Kidney (tissue), 14 donors: ENCODE data around the gene KIF16B. TPM values are rescaled to one million over a fixed set of nuclear protein-coding genes. Genes with fewer than 3 reads are reported as not detected.
"Not testable (repeated sequence)": the region's sequence is repeated elsewhere in the genome, so short reads cannot be mapped to it uniquely, and the experiment has no call there.

ENCODE experiments used
- DNase-seq, 5 donors: peaks; one replicate each; pipeline ENCODE4 v3.0.0-alpha.2; 2013 to 2020
- FAIRE-seq: peaks from 2 replicates; lab custom pipeline; 2012; peaks lifted over from hg19 to GRCh38; lab: Jason Lieb, UNC
- H3K27ac ChIP-seq, 2 donors: one replicate each; pipeline ENCODE4 v1.7.0; 2013; ENCODE audit warnings: low read depth in 2 of 2, low read length in 2 of 2, inconsistent platforms in 1 of 2
- H3K27me3 ChIP-seq: one replicate; pipeline ENCODE4 v1.7.1; 2013; ENCODE audit warnings: low read length, inconsistent platforms; ENCODE audit not compliant: control insufficient read depth, insufficient read depth
- H3K36me3 ChIP-seq, 3 donors: one replicate each; pipeline versions ENCODE4 v1.7.0 to v1.7.1; 2013; ENCODE audit warnings: low read length in 3 of 3, control low read depth in 1 of 3, inconsistent platforms in 1 of 3; ENCODE audit not compliant: insufficient read depth in 3 of 3, control insufficient read depth in 2 of 3
- H3K4me1 ChIP-seq, 3 donors: one replicate each; pipeline versions ENCODE4 v1.7.0 to v1.7.1; 2013; ENCODE audit warnings: low read length in 3 of 3, inconsistent platforms in 1 of 3, low read depth in 1 of 3; ENCODE audit not compliant: control insufficient read depth in 2 of 3, insufficient read depth in 2 of 3
- H3K4me3 ChIP-seq, 3 donors: one replicate each; pipeline versions ENCODE4 v1.7.0 to v1.8.1; 2013; ENCODE audit warnings: low read length in 3 of 3, control low read depth in 1 of 3, inconsistent platforms in 1 of 3
- H3K9ac ChIP-seq, 3 donors: one replicate each; pipeline versions ENCODE4 v1.7.0 to v1.7.1; 2013; ENCODE audit warnings: low read length in 3 of 3, control low read depth in 1 of 3, inconsistent platforms in 1 of 3
- H3K9me3 ChIP-seq, 3 donors: one replicate each; pipeline versions ENCODE4 v1.7.0 to v1.7.1; 2013; ENCODE audit warnings: low read length in 3 of 3, control low read depth in 1 of 3, inconsistent platforms in 1 of 3; ENCODE audit not compliant: control insufficient read depth in 2 of 3, insufficient read depth in 1 of 3
- intact Hi-C: fragments of 100-400 bp; cut with DNase I; formaldehyde crosslinking; loops from one replicate; pipeline ENCODE4 v1.11.1; 2022
- polyA plus RNA-seq: library from polyadenylated mRNA; stranded (reverse); fragments of 350-450 nt; fragmentation: Illumina TruSeq; extraction: RNeasy Lipid Tissue Mini Kit (QIAGEN cat#74804); gene quantifications from one replicate; pipeline ENCODE4 v1.2.3, GENCODE V29; 2014; ENCODE audit warnings: low read depth, low replicate concordance; ENCODE audit not compliant: insufficient read depth
- total RNA-seq: library from RNA; stranded (reverse); fragmentation: NEBNext Ultra II Directional; extraction: Animal tissue kit (Norgen Biotek cat#: 25700); gene quantifications from one replicate; pipeline ENCODE4 v1.2.1, GENCODE V29; 2021
- TF ChIP-seq, protein P1 (sequence below): IDR thresholded peaks from 3 replicates; pipeline ENCODE4 v1.5.1; 2012; ENCODE audit warnings: mild to moderate bottlenecking, moderate library complexity, borderline replicate concordance; ENCODE audit not compliant: insufficient read depth; ENCODE audit errors: extremely low read depth
- donor health status: control.
- donor health status: control.
- donor health status: control.
- donor health status: control.
- donor health status: control.
- donor health status: DM: yes; HTN: yes; CAD: no.
- donor health status: Normal renal cell carcinoma (clear cell type).

The KIF16B gene
- total and polyA plus RNA-seq, 2 donors from 2014 or later = 15.0 to 19.7 TPM

DNA sequence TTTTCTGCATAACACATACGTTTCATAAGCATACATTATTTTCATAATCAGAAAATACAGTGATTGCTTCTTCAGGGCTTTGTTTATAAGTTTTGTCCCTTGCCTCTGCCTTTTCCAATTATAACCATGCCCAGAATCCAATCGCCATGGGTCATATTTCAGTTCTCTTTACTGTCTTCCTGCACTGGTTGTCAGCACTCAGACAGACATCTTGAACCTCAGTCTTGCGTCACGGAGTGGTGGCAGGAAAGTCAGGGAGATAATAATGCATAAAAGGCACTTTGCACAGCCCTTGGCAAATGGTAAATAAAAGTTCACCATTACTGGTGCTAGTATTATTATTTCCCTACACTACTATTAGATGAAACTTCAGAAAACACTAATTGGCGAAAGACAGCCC lies 7.2 kb downstream of the KIF16B start:
- FAIRE-seq (no peak), DNase-seq (no peak)
- H3K4me3 ChIP-seq = no peak overlapping the region
- H3K9ac ChIP-seq = no peak overlapping the region
- H3K27ac ChIP-seq = no peak overlapping the region
- peaks cover 3 to 22% (median 11%) of the 10 kb centered on the region in 3 donors for H3K4me1 ChIP-seq
- H3K27me3 ChIP-seq = no peaks in the 10 kb centered on the region
- H3K36me3 ChIP-seq = no peaks in the 10 kb centered on the region
- TF ChIP-seq, protein P1, sequence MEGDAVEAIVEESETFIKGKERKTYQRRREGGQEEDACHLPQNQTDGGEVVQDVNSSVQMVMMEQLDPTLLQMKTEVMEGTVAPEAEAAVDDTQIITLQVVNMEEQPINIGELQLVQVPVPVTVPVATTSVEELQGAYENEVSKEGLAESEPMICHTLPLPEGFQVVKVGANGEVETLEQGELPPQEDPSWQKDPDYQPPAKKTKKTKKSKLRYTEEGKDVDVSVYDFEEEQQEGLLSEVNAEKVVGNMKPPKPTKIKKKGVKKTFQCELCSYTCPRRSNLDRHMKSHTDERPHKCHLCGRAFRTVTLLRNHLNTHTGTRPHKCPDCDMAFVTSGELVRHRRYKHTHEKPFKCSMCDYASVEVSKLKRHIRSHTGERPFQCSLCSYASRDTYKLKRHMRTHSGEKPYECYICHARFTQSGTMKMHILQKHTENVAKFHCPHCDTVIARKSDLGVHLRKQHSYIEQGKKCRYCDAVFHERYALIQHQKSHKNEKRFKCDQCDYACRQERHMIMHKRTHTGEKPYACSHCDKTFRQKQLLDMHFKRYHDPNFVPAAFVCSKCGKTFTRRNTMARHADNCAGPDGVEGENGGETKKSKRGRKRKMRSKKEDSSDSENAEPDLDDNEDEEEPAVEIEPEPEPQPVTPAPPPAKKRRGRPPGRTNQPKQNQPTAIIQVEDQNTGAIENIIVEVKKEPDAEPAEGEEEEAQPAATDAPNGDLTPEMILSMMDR = no peak
- H3K9me3 ChIP-seq = no peaks in the 10 kb centered on the region
- intact Hi-C loops = no loop called here

DNA sequence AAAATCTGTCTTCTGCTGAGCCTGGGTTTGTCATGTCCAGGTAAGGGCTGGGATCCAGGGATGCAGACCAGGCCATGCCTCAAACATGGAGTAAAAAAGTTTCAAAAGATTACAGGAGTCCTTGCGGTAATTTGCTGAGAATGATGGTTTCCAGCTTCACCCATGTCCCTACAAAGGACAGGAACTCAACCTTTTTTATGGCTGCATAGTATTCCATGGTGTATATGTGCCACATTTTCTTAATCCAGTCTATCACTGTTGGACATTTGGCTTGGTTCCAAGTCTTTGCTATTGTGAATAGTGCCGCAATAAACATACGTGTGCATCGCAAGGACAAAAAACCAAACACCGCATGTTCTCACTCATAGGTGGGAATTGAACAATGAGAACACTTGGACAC lies 9.2 kb downstream of the KIF16B start:
- H3K9ac ChIP-seq, FAIRE-seq, intact Hi-C loops, H3K27me3 ChIP-seq, DNase-seq, H3K9me3 ChIP-seq, H3K36me3 ChIP-seq, H3K4me3 ChIP-seq: not testable (repeated sequence)
- Histone ChIP-seq H3K4me1 (peaks cover 3 to 18% (median 10%) of the 10 kb centered on the region in 3 donors), H3K27ac (peak overlapping the region; percentile 20 to 61)

DNA sequence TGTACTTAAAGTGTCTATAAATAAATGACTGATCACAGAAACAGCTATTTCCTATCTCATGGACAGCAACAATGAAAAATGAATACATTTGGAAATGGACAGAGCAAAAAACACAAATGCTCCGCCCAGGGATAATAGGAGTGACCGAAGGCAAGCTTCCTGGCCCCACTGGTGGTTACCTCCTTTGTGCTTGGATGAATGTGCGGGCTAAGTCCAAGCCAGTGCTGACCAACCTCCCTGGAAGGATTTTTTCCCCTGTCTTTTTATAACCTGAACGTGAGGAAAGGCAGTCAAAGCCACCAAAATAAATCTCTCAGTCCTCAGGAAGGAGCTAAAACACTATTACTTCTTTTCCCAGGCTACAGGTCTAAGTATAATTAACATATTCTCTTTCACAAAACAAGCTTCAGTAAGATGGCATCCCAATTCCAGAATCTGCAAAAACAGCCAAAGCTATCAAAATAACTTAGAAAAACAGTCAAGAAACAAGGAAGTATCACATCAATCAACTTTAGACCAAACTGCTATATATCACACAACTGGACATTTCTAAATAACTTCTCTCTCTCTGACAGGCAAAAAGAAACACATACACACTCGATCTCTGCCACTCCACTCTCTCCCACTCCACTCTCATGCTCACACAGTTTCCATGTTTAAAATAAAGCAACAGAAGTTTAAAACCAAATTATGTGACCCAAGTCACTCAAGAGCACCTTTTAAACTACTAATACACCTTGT lies 10.0 kb downstream of the KIF16B start:
- Histone ChIP-seq H3K9me3 (no peaks in the 10 kb centered on the region), H3K4me1 (peaks cover 3 to 11% (median 6%) of the 10 kb centered on the region in 3 donors), H3K4me3 (peak overlapping the region in 2 of 3 donors; percentile 18 to 20), H3K27ac (peak overlapping the region; percentile 26 to 61), H3K27me3 (no peaks in the 10 kb centered on the region), H3K9ac (no peak overlapping the region), H3K36me3 (no peaks in the 10 kb centered on the region)
- TF ChIP-seq, protein P1 = no peak
- FAIRE-seq = no peak
- intact Hi-C loops = no loop called here
- DNase-seq = peak in 2 of 5 donors; percentile 37 to 58

DNA sequence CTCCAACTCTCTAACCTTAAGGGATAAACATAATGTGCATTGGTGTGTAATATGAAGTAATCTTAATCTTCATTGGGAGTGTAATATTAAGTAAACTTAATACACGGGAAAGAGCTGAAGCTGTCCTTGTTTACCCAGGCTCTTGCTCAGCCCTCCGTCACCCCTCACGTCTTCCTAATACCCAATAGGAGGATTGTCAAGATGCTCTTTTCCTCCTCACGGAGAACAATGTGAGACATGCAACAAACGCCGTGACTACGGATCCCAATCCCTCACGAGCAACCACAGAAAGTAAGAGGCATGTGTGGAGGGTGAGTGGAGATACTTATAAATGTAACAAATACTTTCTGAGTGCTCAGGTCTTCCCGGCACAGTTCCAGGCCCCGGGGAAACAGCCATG lies 11.0 kb downstream of the KIF16B start:
- TF ChIP-seq, protein P1 = no peak
- Histone ChIP-seq H3K4me3 (peak overlapping the region in 1 of 3 donors; percentile 18), H3K27me3 (no peaks in the 10 kb centered on the region), H3K36me3 (no peaks in the 10 kb centered on the region), H3K9me3 (no peaks in the 10 kb centered on the region), H3K4me1 (peaks cover 3 to 11% (median 6%) of the 10 kb centered on the region in 3 donors), H3K27ac (peak overlapping the region in 1 of 2 donors; percentile 48), H3K9ac (no peak overlapping the region)
- no peak for FAIRE-seq
- intact Hi-C loops = no loop called here
- no peak for DNase-seq
